Ishikawa (cell line): ENCODE results near the gene DOCK3.

Experiments used
- CEBPB ChIP-seq: IDR thresholded peaks from 2 replicates; pipeline ENCODE4 v1.6.1; 2012
- CREB1 ChIP-seq: IDR thresholded peaks from 2 replicates; pipeline ENCODE4 v1.6.1; 2012; ENCODE audit warnings: low read depth
- EGR1 ChIP-seq: IDR thresholded peaks from 2 replicates; pipeline ENCODE4 v1.6.1; 2012
- EP300 ChIP-seq: IDR thresholded peaks from 2 replicates; pipeline ENCODE4 v1.6.1; 2012; ENCODE audit warnings: borderline replicate concordance
- FOXM1 ChIP-seq: IDR thresholded peaks from 2 replicates; pipeline ENCODE4 v1.6.1; 2012; ENCODE audit warnings: low read depth, borderline replicate concordance
- NFIC ChIP-seq: IDR thresholded peaks from 2 replicates; pipeline ENCODE4 v1.6.1; 2012
- RAD21 ChIP-seq: IDR thresholded peaks from 2 replicates; pipeline ENCODE4 v1.6.1; 2012; ENCODE audit warnings: low read depth
- TAF1 ChIP-seq: IDR thresholded peaks from 2 replicates; pipeline ENCODE4 v1.6.1; 2012; ENCODE audit warnings: low read depth, mild to moderate bottlenecking
- TEAD4 ChIP-seq: IDR thresholded peaks from 2 replicates; pipeline ENCODE4 v1.6.1; 2012
- YY1 ChIP-seq: IDR thresholded peaks from 2 replicates; pipeline ENCODE4 v1.6.1; 2012; ENCODE audit warnings: low read depth
- ZBTB7A ChIP-seq: IDR thresholded peaks from 2 replicates; pipeline ENCODE4 v1.6.1; 2012; ENCODE audit warnings: low read depth
- TF ChIP-seq, protein P1 (sequence below): IDR thresholded peaks from 2 replicates; pipeline ENCODE4 v1.6.1; 2012; ENCODE audit warnings: low read depth, mild to moderate bottlenecking
- TF ChIP-seq, protein P2 (sequence below): IDR thresholded peaks from 2 replicates; pipeline ENCODE4 v1.6.1; 2012

DNA sequence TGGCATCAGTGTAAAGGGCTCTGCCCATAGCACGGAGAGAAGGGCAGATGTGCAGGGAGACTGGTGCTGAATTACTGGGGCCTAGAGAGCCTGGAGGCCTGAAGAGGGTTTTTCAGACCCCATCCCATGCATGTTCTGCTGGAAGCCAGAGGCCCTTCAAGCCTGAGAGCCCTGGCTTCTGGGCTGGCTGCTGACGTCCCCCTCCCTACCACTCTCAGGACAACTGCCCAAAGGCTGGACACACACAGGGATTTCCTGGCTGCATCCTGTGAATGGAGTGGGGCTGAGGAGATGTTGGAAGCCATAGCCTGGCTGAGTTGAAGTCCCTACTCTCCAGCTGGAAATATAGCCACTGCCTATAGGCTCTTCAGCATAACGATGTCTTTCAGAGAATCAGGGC lies 16.9 kb upstream of the DOCK3 start:
- TF ChIP-seq TAF1 (no peak), CREB1 (no peak), FOXM1 (no peak), RAD21 (no peak), EP300 (no peak), TEAD4 (no peak), ZBTB7A (no peak), NFIC (no peak), EGR1 (no peak), YY1 (no peak), CEBPB (no peak)
- TF ChIP-seq, protein P1, sequence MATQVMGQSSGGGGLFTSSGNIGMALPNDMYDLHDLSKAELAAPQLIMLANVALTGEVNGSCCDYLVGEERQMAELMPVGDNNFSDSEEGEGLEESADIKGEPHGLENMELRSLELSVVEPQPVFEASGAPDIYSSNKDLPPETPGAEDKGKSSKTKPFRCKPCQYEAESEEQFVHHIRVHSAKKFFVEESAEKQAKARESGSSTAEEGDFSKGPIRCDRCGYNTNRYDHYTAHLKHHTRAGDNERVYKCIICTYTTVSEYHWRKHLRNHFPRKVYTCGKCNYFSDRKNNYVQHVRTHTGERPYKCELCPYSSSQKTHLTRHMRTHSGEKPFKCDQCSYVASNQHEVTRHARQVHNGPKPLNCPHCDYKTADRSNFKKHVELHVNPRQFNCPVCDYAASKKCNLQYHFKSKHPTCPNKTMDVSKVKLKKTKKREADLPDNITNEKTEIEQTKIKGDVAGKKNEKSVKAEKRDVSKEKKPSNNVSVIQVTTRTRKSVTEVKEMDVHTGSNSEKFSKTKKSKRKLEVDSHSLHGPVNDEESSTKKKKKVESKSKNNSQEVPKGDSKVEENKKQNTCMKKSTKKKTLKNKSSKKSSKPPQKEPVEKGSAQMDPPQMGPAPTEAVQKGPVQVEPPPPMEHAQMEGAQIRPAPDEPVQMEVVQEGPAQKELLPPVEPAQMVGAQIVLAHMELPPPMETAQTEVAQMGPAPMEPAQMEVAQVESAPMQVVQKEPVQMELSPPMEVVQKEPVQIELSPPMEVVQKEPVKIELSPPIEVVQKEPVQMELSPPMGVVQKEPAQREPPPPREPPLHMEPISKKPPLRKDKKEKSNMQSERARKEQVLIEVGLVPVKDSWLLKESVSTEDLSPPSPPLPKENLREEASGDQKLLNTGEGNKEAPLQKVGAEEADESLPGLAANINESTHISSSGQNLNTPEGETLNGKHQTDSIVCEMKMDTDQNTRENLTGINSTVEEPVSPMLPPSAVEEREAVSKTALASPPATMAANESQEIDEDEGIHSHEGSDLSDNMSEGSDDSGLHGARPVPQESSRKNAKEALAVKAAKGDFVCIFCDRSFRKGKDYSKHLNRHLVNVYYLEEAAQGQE, result no peak
- TF ChIP-seq, protein P2, sequence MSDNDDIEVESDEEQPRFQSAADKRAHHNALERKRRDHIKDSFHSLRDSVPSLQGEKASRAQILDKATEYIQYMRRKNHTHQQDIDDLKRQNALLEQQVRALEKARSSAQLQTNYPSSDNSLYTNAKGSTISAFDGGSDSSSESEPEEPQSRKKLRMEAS, result no peak
